RWPE2 (cell line): Measurements from ENCODE around the gene ANKS1B.

ENCODE experiments used
- ATAC-seq: fragments of 200-7000 bp; cut with Tn5 transposase; 3 replicates; pipeline ENCODE4 v1.9.1; 2021; ENCODE audit warnings: low read depth
- DNase-seq: peaks from one replicate; pipeline ENCODE4 v3.0.0-alpha.2; 2020; ENCODE audit warnings: low spot score
- H3K27ac ChIP-seq: fragments of 450-650 bp; 2 replicates; pipeline ENCODE4 v1.5.1; 2017; ENCODE audit warnings: mild to moderate bottlenecking; ENCODE audit not compliant: poor library complexity, severe bottlenecking
- H3K27me3 ChIP-seq: fragments of 250-450 bp; sonication (Bioruptor Pico); 2 replicates; pipeline ENCODE4 v1.5.1; 2021; ENCODE audit warnings: mild to moderate bottlenecking, moderate library complexity; ENCODE audit not compliant: insufficient read depth, poor library complexity, severe bottlenecking
- H3K36me3 ChIP-seq: fragments of 250-450 bp; sonication (Bioruptor Pico); 2 replicates; pipeline ENCODE4 v1.5.1; 2020; ENCODE audit warnings: low read depth, mild to moderate bottlenecking, moderate library complexity
- H3K4me1 ChIP-seq: fragments of 250-450 bp; sonication (Bioruptor Pico); 2 replicates; pipeline ENCODE4 v1.5.1; 2021; ENCODE audit warnings: mild to moderate bottlenecking, moderate library complexity; ENCODE audit not compliant: insufficient read depth, poor library complexity, severe bottlenecking
- H3K4me3 ChIP-seq: fragments of 250-450 bp; sonication (Bioruptor Pico); 2 replicates; pipeline ENCODE4 v1.5.1; 2021; ENCODE audit warnings: mild to moderate bottlenecking, moderate library complexity; ENCODE audit not compliant: severe bottlenecking
- H3K9me3 ChIP-seq: fragments of 250-450 bp; sonication (Bioruptor Pico); 2 replicates; pipeline ENCODE4 v1.5.1; 2021; ENCODE audit warnings: mild to moderate bottlenecking, moderate library complexity; ENCODE audit not compliant: severe bottlenecking
- CTCF ChIP-seq: fragments of 450-650 bp; IDR thresholded peaks from one replicate; pipeline ENCODE4 v1.5.1; 2017; ENCODE audit warnings: mild to moderate bottlenecking, moderate library complexity; ENCODE audit not compliant: poor library complexity, severe bottlenecking

ANKS1B gene

GRCh38 chr12:98873776-98874175, 1111.0 kb downstream of the ANKS1B start:
- H3K36me3 ChIP-seq: no peaks in the 10 kb centered on the region
- no peak overlapping the region for H3K4me3 ChIP-seq
- H3K9me3 ChIP-seq: no peaks in the 10 kb centered on the region
- no peak for TF ChIP-seq CTCF
- DNase-seq (no peak), ATAC-seq (no peak)
- no peak overlapping the region for H3K27ac ChIP-seq
- peaks cover 19% of the 10 kb centered on the region for H3K27me3 ChIP-seq
- no peaks in the 10 kb centered on the region for H3K4me1 ChIP-seq

GRCh38 chr12:98870504-98870903, 1114.2 kb downstream of the ANKS1B start:
- H3K4me3 ChIP-seq: no peak overlapping the region
- peaks cover 11% of the 10 kb centered on the region for H3K27me3 ChIP-seq
- H3K4me1 ChIP-seq: no peaks in the 10 kb centered on the region
- DNase-seq: no peak
- no peaks in the 10 kb centered on the region for H3K36me3 ChIP-seq
- no peaks in the 10 kb centered on the region for H3K9me3 ChIP-seq
- ATAC-seq: no peak
- TF ChIP-seq CTCF: no peak
- no peak overlapping the region for H3K27ac ChIP-seq

- H3K27me3 ChIP-seq: peaks cover 11% of the 10 kb centered on the region
- H3K27ac ChIP-seq: no peak overlapping the region
- no peaks in the 10 kb centered on the region for H3K4me1 ChIP-seq
- no peak for TF ChIP-seq CTCF
- H3K4me3 ChIP-seq: no peak overlapping the region
- H3K9me3 ChIP-seq: no peaks in the 10 kb centered on the region
- no peaks in the 10 kb centered on the region for H3K36me3 ChIP-seq
- ATAC-seq (no peak), DNase-seq (no peak)
Observed at GRCh38 chr12:98869886-98870503, 1114.7 kb downstream of the ANKS1B start.

- Histone ChIP-seq H3K4me1 (no peaks in the 10 kb centered on the region), H3K27me3 (peaks cover 11% of the 10 kb centered on the region), H3K9me3 (no peaks in the 10 kb centered on the region), H3K27ac (no peak overlapping the region), H3K36me3 (no peaks in the 10 kb centered on the region), H3K4me3 (no peak overlapping the region)
- no peak for DNase-seq
- ATAC-seq: no peak
- TF ChIP-seq CTCF: no peak
Observed at GRCh38 chr12:98868538-98868937, 1116.2 kb downstream of the ANKS1B start.

- Histone ChIP-seq H3K36me3 (no peaks in the 10 kb centered on the region), H3K4me3 (no peak overlapping the region), H3K4me1 (no peaks in the 10 kb centered on the region), H3K27me3 (peaks cover 9% of the 10 kb centered on the region), H3K9me3 (no peaks in the 10 kb centered on the region), H3K27ac (no peak overlapping the region)
- TF ChIP-seq CTCF: no peak
- ATAC-seq (no peak), DNase-seq (no peak)
Observed at GRCh38 chr12:98868076-98868475, 1116.7 kb downstream of the ANKS1B start.
